Upper lobe of left lung (tissue), 6 donors: ENCODE data around the gene MRPS2. TPM values are rescaled to one million over a fixed set of nuclear protein-coding genes. Genes with fewer than 3 reads are reported as not detected.
"Not testable (repeated sequence)": the region's sequence is repeated elsewhere in the genome, so short reads cannot be mapped to it uniquely, and the experiment has no call there.

Experiments
- ATAC-seq, 2 donors: fragments of 200-7000 bp; cut with Tn5 transposase; one replicate each; pipeline ENCODE4 v1.9.1; 2022; ENCODE audit warnings: mild to moderate bottlenecking in 2 of 2, moderate library complexity in 2 of 2; ENCODE audit not compliant: low FRiP score in 2 of 2
- DNase-seq, 2 donors: peaks; one replicate each; pipeline ENCODE4 v3.0.0-alpha.2; 2019 to 2020
- H3K27ac ChIP-seq, 4 donors: fragments of 200-600 bp; sonication (generic); one replicate each; pipeline ENCODE4 v1.5.1; 2016 to 2019
- H3K27me3 ChIP-seq, 4 donors: fragments of 200-600 bp; sonication (generic); one replicate each; pipeline ENCODE4 v1.5.1; 2017 to 2019
- H3K36me3 ChIP-seq, 4 donors: fragments of 200-600 bp; sonication (generic); one replicate each; pipeline ENCODE4 v1.5.1; 2016 to 2019
- H3K4me1 ChIP-seq, 4 donors: fragments of 200-600 bp; sonication (generic); one replicate each; pipeline ENCODE4 v1.5.1; 2018 to 2019
- H3K4me3 ChIP-seq, 4 donors: fragments of 200-600 bp; sonication (generic); one replicate each; pipeline ENCODE4 v1.5.1; 2017 to 2019; ENCODE audit warnings: mild to moderate bottlenecking in 2 of 4, moderate library complexity in 1 of 4
- H3K9me3 ChIP-seq, 4 donors: fragments of 200-600 bp; sonication (generic); one replicate each; pipeline ENCODE4 v1.5.1; 2018 to 2019
- CTCF ChIP-seq, 6 experiments: fragments of 450-650 bp in 4 of 6; fragments of 200-600 bp in 2 of 6; sonication (generic) in 2 of 6; IDR thresholded peaks; one replicate each; pipeline ENCODE4 v1.5.1; 2016 to 2019; ENCODE audit warnings: antibody characterized with exemption in 6 of 6
- EP300 ChIP-seq, 4 donors: sonication (generic); formaldehyde crosslinking; IDR thresholded peaks; one replicate each; pipeline ENCODE4 v1.5.1; 2017; ENCODE audit warnings: antibody characterized with exemption in 4 of 4, control low read depth in 2 of 4
- POLR2A ChIP-seq, 4 donors: fragments of 450-650 bp; IDR thresholded peaks; one replicate each; pipeline ENCODE4 v1.5.1; 2016 to 2017; ENCODE audit warnings: antibody characterized with exemption in 4 of 4, mild to moderate bottlenecking in 2 of 4
- POLR2AphosphoS5 ChIP-seq, 2 donors: sonication (generic); formaldehyde crosslinking; IDR thresholded peaks; one replicate each; pipeline ENCODE4 v1.5.1; 2017; ENCODE audit warnings: antibody characterized with exemption in 2 of 2
- WGBS, 2 donors: methylation state at CpG; one replicate each; pipeline ENCODE4 v1.1.5; 2017 to 2018; 5-methylcytosine and 5-hydroxymethylcytosine counted together
- total RNA-seq, 6 donors: library from RNA; depleted of rRNA in 4 of 6; stranded (reverse); fragments of >200 nt in 4 of 6; gene quantifications; one replicate each; pipeline versions ENCODE4 v1.1.0 to v1.2.1, GENCODE V29; 2016 to 2021
- donor health status: DM: no; HTN: no; CAD: no; lungs with moderate emphysema.
- donor health status: DM: no; HTN: yes; CAD: no; lungs with severe emphysema.

MRPS2 gene
- total RNA-seq, 6 donors from 2014 or later: 11.1 to 40.6 (median 26.3) TPM

- Histone ChIP-seq H3K36me3 (no peaks in the 10 kb centered on the region), H3K4me1 (no peaks in the 10 kb centered on the region), H3K9me3 (no peaks in the 10 kb centered on the region), H3K27me3 (no peaks in the 10 kb centered on the region), H3K4me3 (no peak overlapping the region), H3K27ac (no peak overlapping the region)
- TF ChIP-seq POLR2AphosphoS5 (IDR thresholded peaks at IDR 0.05): no peak
- TF ChIP-seq CTCF (IDR thresholded peaks at IDR 0.05): no peak
- no peak for TF ChIP-seq EP300 (IDR thresholded peaks at IDR 0.05)
- no peak for TF ChIP-seq POLR2A (IDR thresholded peaks at IDR 0.05)
- 69 to 81% methylated on average over 5 of the region's 5 CpGs for WGBS, 2 donors
- DNase-seq: no peak
- no peak for ATAC-seq
These were observed 29.7 kb downstream of the MRPS2 start for GRCh38 chr9:135530146-135530545.

GRCh38 chr9:135531096-135531495 lies 30.6 kb downstream of the MRPS2 start:
- peak in 1 of 2 donors; percentile 57 for DNase-seq
- 91 to 97% methylated on average over 8 to 10 of the region's 10 CpGs for WGBS, 2 donors
- ATAC-seq: no peak
- Histone ChIP-seq H3K9me3 (no peaks in the 10 kb centered on the region), H3K4me1 (no peaks in the 10 kb centered on the region), H3K36me3 (no peaks in the 10 kb centered on the region), H3K4me3 (no peak overlapping the region), H3K27me3 (no peaks in the 10 kb centered on the region), H3K27ac (no peak overlapping the region)
- TF ChIP-seq CTCF (IDR thresholded peaks at IDR 0.05): no peak
- TF ChIP-seq EP300 (IDR thresholded peaks at IDR 0.05): no peak
- no peak for TF ChIP-seq POLR2A (IDR thresholded peaks at IDR 0.05)
- TF ChIP-seq POLR2AphosphoS5 (IDR thresholded peaks at IDR 0.05): no peak

GRCh38 chr9:135533113-135533512 lies 32.6 kb downstream of the MRPS2 start:
- DNase-seq: no peak
- Histone ChIP-seq H3K4me3 (no peak overlapping the region), H3K27ac (no peak overlapping the region), H3K4me1 (no peaks in the 10 kb centered on the region), H3K36me3 (no peaks in the 10 kb centered on the region), H3K27me3 (no peaks in the 10 kb centered on the region), H3K9me3 (no peaks in the 10 kb centered on the region)
- 93 to 94% methylated on average over 3 of the region's 3 CpGs for whole genome bisulfite sequencing, 2 donors
- no peak for ATAC-seq
- no peak for TF ChIP-seq CTCF (IDR thresholded peaks at IDR 0.05)
- TF ChIP-seq POLR2A (IDR thresholded peaks at IDR 0.05): no peak
- no peak for TF ChIP-seq POLR2AphosphoS5 (IDR thresholded peaks at IDR 0.05)
- TF ChIP-seq EP300 (IDR thresholded peaks at IDR 0.05): no peak

GRCh38 chr9:135533674-135534073 lies 33.2 kb downstream of the MRPS2 start:
- Histone ChIP-seq H3K9me3 (no peaks in the 10 kb centered on the region), H3K27me3 (no peaks in the 10 kb centered on the region), H3K4me1 (no peaks in the 10 kb centered on the region), H3K4me3 (no peak overlapping the region), H3K27ac (peak overlapping the region in 1 of 4 donors; percentile 31), H3K36me3 (no peaks in the 10 kb centered on the region)
- WGBS, 2 donors: 88 to 92% methylated on average over 12 of the region's 12 CpGs
- ATAC-seq (no peak), DNase-seq (peak in 1 of 2 donors; percentile 45)
- no peak for TF ChIP-seq POLR2AphosphoS5 (IDR thresholded peaks at IDR 0.05)

- peak overlapping the region in 1 of 4 donors; percentile 31 for H3K27ac ChIP-seq
- ATAC-seq, H3K27me3 ChIP-seq, H3K9me3 ChIP-seq, DNase-seq, H3K36me3 ChIP-seq, H3K4me1 ChIP-seq, H3K4me3 ChIP-seq: not testable (repeated sequence)
- 21 to 28% methylated on average over 3 to 10 of the region's 10 CpGs for WGBS, 2 donors
These were observed 33.8 kb downstream of the MRPS2 start for GRCh38 chr9:135534192-135534711.

- WGBS, 2 donors: 86 to 92% methylated on average over 3 to 4 of the region's 4 CpGs
- H3K27ac ChIP-seq, H3K9me3 ChIP-seq, H3K27me3 ChIP-seq, ATAC-seq, H3K4me3 ChIP-seq, H3K36me3 ChIP-seq, H3K4me1 ChIP-seq, DNase-seq: not testable (repeated sequence)
These were observed 34.3 kb downstream of the MRPS2 start for GRCh38 chr9:135534826-135535225.

GRCh38 chr9:135535631-135536030 lies 35.1 kb downstream of the MRPS2 start:
- WGBS, 2 donors: 80 to 85% methylated on average over 6 to 8 of the region's 13 CpGs
- H3K27me3 ChIP-seq, H3K9me3 ChIP-seq, H3K4me3 ChIP-seq, ATAC-seq, H3K36me3 ChIP-seq, H3K27ac ChIP-seq, DNase-seq, H3K4me1 ChIP-seq: not testable (repeated sequence)
